SK-N-MC (cell line): ENCODE results near the gene TPM1.

Experiments
- EZH2 ChIP-seq: fragments of 200-600 bp; sonication (generic); IDR thresholded peaks from one replicate; pipeline ENCODE4 v1.6.1; 2017; ENCODE audit warnings: antibody characterized with exemption
- FOXP2 ChIP-seq: optimal IDR thresholded peaks from 2 replicates; pipeline ENCODE3; 2011; ENCODE audit warnings: mild to moderate bottlenecking, moderate library complexity; ENCODE audit not compliant: insufficient read depth; ENCODE audit errors: extremely low read length, control extremely low read depth
- POLR2AphosphoS5 ChIP-seq: IDR thresholded peaks from 2 replicates; pipeline ENCODE4 v1.6.1; 2012; ENCODE audit warnings: mild to moderate bottlenecking, low read depth, low read length, borderline replicate concordance

DNA sequence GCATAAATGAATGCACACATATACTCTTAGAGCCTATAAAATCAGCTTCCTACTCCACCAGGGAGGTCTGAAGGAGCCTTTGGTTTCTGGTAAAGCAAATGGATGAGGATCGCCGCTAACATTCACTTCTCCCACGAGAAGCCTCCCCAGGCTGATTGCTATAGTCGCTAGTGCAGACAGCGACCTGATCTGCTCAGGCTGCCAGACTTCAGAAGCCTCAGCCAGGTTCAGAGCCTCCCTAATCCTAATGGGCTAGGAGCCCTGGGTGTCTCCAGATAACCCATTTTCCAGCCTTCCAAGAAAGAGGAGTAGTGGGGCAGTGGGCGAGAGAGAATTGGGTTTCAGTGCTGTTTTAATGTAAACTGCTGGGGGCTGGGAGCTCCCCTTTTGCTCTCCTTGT is 35.4 kb downstream of the TPM1 start:
- TF ChIP-seq POLR2AphosphoS5 (no peak), EZH2 (no peak), FOXP2 (no peak)
